Measurements from ENCODE around the gene IFNGR2.
"Not testable (repeated sequence)": the region's sequence is repeated elsewhere in the genome, so short reads cannot be mapped to it uniquely, and the experiment has no call there.

The IFNGR2 gene

DNA sequence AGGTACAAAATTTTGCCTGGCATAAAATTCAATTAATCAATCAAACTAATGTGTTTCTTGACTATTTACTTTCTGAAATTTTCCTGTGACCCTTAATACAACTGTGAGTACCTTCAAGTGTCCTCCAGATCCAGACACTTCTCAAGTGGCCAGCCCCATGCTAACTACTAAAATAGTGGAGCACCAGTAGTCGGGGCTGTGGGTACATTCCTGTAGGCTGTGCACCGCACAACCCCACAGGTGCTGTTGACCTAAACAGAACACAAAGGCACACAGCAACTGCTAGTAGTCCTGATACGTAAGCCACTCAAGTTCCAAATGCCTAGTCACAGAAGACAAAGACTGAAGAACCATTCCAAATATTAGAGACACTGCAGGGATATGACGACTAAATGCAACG, 40.0 kb downstream of the IFNGR2 start:
- no peak for DNase-seq

DNA sequence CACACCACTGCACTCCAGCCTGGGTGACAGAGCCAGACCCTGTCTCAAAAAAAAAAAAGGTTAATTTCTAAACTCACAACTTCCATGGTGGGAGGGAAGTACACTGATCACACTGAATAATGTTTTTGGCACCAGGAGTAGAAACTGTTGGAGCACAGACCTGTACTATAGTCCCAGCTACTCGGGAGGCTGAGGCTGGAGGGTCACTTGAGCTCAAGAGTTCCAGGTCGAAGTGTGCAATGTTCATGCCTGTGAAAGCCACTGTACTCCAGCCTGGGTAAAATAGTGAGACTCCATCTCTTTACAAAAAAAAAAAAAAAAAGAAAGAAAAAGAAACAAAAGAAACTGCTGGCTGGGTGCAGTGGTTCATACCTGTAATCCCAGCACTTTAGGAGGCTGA, 41.3 kb downstream of the IFNGR2 start:
- no peak for DNase-seq

GRCh38 chr21:33446620-33447019, 43.4 kb downstream of the IFNGR2 start:
- not testable (repeated sequence) for DNase-seq

DNA sequence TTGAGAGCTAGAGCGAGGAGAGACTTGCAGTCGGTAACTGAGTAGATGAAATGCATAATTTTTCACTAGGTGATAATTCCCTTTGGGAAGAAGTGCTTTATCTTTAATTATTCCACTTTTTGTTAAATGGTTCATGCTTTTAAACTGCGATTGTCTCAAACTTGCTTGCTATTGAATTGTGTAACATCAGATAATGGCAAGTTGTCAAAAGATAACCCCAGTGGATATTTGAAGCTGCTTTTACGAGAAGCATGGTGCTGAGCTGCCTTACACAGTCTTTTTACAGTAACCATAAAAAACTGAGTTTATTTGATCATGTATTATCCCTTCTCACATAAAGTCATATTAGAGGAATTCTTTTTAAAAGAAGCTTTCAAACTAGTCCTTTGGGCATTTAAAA, 46.4 kb downstream of the IFNGR2 start:
- no peak for DNase-seq

DNA sequence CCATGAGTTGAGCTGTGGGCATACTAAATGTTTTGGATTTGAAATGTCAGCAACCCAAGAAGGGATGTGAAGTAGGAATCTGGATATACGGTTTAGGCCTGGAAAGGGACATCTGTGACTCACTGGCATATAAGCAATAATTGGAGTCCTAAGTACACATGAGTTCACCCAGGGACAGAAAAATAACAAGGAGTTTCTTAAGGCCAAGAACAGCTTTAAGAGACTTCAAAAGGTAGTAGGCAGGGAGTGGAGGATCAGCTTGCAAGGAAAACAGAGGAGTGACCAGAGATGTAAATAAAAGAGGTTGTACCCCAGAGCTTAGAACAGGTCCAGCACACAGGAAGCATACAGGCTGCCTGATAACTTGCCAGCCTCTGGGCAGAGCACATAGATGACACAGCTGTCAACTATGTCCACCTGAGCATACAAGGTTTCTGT, 48.4 kb downstream of the IFNGR2 start:
- DNase-seq, result no peak

GRCh38 chr21:33452362-33452761, 49.1 kb downstream of the IFNGR2 start:
- no peak for DNase-seq

DNA sequence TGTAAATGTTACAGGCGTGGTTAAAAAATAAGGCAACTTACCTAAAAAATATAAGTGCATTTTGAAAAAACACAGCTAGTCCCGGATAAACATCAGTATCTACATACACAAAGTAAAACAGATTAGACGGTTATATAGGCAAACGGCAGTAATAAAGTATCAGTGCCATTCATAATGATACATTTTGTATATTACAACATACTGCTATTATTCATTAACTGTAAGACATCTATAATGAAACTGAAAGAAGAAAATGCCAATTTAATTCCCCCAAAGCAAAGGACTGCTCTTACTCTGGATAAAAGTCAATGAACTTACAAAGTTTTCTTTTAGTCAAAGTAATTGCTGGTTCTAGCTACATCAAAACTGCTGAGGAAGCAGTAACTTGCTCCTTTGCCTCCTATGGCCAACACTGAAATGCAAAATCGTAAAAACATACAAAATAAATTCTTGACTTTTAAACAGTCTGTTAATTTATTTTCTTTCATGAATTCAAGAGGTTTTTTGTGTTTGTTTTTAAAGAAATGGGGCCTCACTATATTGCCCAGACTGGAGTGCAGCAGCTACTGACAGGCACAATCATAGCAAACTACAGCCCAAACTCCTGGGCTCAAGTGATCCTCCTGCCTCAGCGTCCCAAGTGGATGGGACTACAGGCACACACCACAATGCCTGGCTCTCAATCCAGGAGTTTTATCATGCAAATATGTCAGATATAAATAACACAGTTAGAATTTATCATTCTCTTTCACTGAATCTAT, 52.7 kb downstream of the IFNGR2 start:
- DNase-seq, result no peak

- DNase-seq, result no peak
Observed at GRCh38 chr21:33458861-33459260, 55.6 kb downstream of the IFNGR2 start.

GRCh38 chr21:33461538-33462250, 58.5 kb downstream of the IFNGR2 start:
- DNase-seq, result no peak

GRCh38 chr21:33469183-33469582, 66.0 kb downstream of the IFNGR2 start:
- DNase-seq, result not testable (repeated sequence)

DNA sequence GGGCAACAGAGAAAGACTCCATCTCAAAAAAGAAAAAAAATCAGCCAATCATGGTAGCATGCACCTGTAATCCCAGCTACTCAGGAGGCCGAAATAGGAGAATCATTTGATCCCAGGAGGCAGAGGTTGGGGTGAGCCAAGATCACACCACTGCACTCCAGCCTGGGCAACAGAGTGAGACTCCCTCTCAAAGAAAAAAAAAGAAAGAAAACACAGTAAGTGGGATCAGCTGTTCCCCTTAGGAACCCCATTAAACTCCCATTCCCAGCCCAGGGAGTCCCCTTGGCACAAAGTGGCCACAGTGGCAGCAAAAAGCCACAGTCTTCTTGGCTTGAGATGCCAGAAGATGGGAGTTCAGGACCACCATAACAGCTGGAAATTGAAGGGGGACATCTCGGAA, 67.5 kb downstream of the IFNGR2 start:
- no peak for DNase-seq

GRCh38 chr21:33473344-33473743, 70.1 kb downstream of the IFNGR2 start:
- no peak for DNase-seq

DNA sequence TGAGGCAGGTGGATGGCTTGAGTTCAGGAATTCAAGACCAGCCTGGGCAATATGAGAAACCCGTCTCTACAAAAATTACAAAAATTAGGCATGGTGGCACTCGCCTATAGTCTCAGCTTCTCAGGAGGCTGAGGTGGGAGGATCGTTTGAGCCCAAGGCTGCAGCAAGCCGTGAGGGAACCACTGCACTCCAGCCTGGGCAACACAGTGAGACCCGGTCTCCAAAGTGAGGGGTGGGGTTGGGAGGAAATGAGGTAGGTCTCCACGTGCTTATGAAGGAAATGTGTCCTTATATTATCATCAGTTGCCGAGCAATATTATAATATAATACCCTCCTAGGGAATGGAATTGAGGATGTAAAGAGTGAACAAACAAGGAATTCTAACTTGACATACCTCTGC, 73.9 kb downstream of the IFNGR2 start:
- no peak for DNase-seq

DNA sequence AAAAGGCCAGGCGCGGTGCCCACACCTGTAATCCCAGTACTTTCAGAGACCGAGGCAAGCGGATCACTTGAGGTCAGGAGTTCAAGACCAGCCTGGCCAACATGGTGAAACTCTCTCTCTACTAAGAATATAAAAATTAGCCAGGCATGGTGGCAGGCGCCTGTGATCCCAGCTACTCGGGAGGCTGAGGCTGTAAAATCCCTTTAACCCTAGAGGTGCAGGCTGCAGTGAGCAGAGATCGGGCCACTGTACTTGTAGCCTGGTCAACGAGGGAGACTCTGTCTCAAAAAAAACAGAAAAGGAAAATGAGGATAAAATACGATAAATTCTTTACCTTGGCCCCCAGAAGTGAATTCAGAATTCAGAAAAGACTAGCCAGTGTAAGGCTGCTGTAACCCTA, 75.0 kb downstream of the IFNGR2 start:
- no peak for DNase-seq

DNA sequence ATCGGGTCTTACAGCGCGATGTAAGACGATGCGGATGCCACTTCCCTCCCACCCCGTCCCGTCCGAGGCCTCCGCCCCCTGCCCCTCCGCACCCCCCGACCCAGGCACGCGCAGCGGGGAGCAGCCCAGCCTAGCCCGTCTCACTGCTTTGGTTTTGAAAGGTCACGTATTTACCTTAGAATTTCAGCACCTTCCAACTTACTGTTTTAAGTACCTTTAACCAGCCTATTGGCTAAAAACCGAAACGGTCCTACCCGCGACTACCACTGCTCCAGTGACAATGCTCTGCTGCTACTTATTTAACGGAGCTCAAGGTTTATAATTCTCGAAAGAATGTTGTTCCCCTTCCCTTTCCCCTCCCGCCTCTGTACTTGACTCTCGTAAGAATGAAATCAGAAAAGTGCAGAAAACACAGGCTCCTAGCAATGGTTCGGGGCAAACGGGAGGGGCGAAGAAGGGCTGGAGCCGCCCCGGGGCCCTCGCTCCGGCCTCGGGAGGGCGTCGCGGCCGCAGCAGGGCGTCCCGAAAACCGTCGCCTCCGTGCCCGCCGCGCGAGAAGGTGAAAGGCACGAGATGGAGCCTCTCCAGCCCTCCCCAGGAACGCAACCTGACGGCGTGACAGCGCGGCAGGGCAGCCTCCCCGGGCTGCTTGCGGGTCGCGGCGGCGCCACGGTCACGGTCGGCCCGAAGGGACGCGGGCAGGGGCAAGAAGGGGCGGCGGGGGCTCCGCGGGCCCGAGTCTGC, 75.9 kb downstream of the IFNGR2 start:
- no peak for DNase-seq

- peak; percentile 97 for DNase-seq
Observed at GRCh38 chr21:33479679-33480480, 76.7 kb downstream of the IFNGR2 start, which contains the start of gene TMEM50B. Gene TMEM50B, minus strand, starts transcription at chr21:33479974. Its CDS starts 11,089 bp downstream, at chr21:33468885.

- DNase-seq, result no peak
Observed at GRCh38 chr21:33480481-33481103, 77.4 kb downstream of the IFNGR2 start.

GRCh38 chr21:33481314-33481943, 78.2 kb downstream of the IFNGR2 start:
- no peak for DNase-seq
